GM19043 (cell line): ENCODE results near the gene PBRM1.

Experiments
- ATAC-seq: cut with Tn5 transposase; IDR thresholded peaks from one replicate; pipeline ENCODE4 v1.9.1; 2021; ENCODE audit warnings: low read depth; ENCODE audit not compliant: unreplicated experiment

The PBRM1 gene

GRCh38 chr3:52574056-52574965 is 111.4 kb downstream of the PBRM1 start:
- ATAC-seq = no peak

GRCh38 chr3:52572221-52572620 is 113.5 kb downstream of the PBRM1 start:
- ATAC-seq = no peak

DNA sequence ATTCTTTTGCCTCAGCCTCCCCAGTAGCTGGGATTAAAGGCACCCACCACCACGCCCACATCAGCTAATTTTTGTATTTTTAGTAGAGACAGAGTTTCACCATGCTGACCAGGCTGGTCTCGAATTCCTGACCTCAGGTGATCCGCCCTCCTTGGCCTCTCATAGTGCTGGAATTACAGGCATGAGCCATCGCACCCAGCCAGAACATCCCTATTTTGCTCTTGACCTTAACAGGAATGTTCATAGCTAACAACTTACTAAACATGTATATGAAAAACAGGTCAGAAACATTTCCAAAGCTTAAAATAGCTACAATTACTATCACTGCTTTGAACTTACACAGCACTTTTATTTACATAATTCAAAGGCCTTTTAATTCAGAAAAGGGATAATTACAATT is 115.6 kb downstream of the PBRM1 start:
- ATAC-seq = no peak

GRCh38 chr3:52568069-52568468 is 117.6 kb downstream of the PBRM1 start:
- ATAC-seq = no peak

- no peak for ATAC-seq
Observed at GRCh38 chr3:52563984-52564383, 121.7 kb downstream of the PBRM1 start.

GRCh38 chr3:52561028-52561747 is 124.5 kb downstream of the PBRM1 start:
- ATAC-seq = no peak

- ATAC-seq = no peak
Observed at GRCh38 chr3:52558436-52558835, 127.3 kb downstream of the PBRM1 start.

DNA sequence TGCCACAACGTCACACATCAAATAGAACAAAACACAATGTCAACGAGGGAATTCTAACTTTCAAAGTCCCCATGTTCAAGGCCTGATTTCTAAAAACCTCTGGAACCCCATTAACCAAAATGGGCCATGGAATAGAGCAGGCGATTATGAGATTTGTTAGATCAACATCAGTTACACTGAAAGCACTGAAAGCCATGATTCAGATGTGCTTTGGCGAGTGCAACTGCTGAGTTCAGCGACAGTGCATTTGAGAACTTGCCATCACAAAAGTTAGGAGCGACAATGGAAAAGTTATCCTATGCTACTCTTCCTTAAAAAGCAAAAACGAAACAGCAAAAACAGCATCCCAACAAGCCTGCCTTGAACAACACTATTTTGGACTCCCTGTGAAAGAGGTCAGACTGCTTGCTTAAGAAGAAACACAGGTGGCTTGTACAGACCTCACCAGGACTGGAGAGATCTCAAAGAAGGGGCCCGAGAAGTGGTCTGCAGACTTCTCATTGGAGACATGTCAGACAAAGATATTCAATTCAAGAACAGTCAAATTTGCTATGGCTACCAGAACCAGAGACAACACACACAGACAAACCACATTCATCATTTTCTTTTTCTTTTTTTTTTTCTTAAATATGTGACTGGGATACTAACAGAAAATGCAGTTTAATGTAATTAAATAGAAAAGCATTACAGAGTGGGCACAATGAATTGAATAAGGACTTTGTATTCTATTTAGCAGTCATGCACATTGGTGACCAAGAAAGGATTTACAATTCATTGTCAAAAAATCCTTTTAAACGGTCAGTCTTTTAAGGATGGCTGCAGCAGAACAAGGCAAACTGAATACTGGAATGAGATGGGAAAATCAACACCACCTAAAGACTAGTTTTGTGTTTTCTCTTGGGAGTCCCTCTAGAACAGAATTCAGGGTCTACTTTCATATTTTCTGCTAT is 128.4 kb downstream of the PBRM1 start:
- ATAC-seq = no peak

- ATAC-seq = no peak
Observed at GRCh38 chr3:52555056-52555455, 130.7 kb downstream of the PBRM1 start.

- ATAC-seq = no peak
Observed at GRCh38 chr3:52554026-52554755, 131.5 kb downstream of the PBRM1 start.

GRCh38 chr3:52552089-52552488 is 133.6 kb downstream of the PBRM1 start:
- ATAC-seq = no peak

- ATAC-seq = no peak
Observed at GRCh38 chr3:52551118-52551517, 134.6 kb downstream of the PBRM1 start.

DNA sequence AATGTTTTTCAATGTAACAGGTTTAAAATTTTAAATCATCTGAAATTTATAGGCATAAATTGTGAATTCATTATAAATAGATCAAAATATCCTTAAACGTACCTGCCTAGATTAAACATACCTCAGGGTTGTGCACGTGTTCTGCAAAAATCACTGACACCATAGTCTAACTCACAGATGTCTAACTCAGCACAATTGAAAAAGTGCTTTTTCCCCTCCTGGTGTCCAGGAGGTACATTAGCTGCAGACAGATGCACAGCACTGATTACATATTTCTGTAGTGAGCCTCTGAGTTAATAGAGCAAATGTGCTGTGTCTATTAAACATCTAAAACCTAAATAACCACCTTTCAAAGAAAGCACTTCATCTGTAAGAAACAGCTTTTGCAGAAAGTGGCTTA is 138.6 kb downstream of the PBRM1 start:
- no peak for ATAC-seq

GRCh38 chr3:52546111-52546901 is 139.4 kb downstream of the PBRM1 start:
- ATAC-seq = no peak

- ATAC-seq = no peak
Observed at GRCh38 chr3:52544937-52545336, 140.8 kb downstream of the PBRM1 start.

- no peak for ATAC-seq
Observed at GRCh38 chr3:52541050-52541449, 144.7 kb downstream of the PBRM1 start.

- no peak for ATAC-seq
Observed at GRCh38 chr3:52539010-52539653, 146.6 kb downstream of the PBRM1 start.

GRCh38 chr3:52537726-52538421 is 147.8 kb downstream of the PBRM1 start:
- no peak for ATAC-seq
